CD4-positive, CD25-positive, alpha-beta regulatory T cell (primary cell): ENCODE measurements around the gene SPACA4. TPM values are rescaled to one million over a fixed set of nuclear protein-coding genes. Genes with fewer than 3 reads are reported as not detected.

Source experiments
- ATAC-seq, 2 donors: fragments of 150-1000 bp; cut with Tn5 transposase; one replicate each; pipeline ENCODE4 v1.10.0; 2021; ENCODE audit warnings: low read depth in 2 of 2, moderate number of reproducible peaks in 2 of 2, moderate library complexity in 1 of 2
- DNase-seq, 3 donors: peaks; one replicate each; pipeline versions ENCODE4 v3.0.0 to v3.0.0-alpha.2; 2012 to 2022; ENCODE audit warnings: mixed read lengths in 1 of 3
- H3K27ac ChIP-seq: one replicate; pipeline ENCODE4 v1.7.0; 2013; ENCODE audit warnings: mild to moderate bottlenecking, low read length; ENCODE audit not compliant: insufficient read depth, poor library complexity, severe bottlenecking
- H3K27me3 ChIP-seq: one replicate; pipeline ENCODE4 v1.7.0; 2013; ENCODE audit warnings: low read length; ENCODE audit not compliant: control insufficient read depth, insufficient read depth
- H3K36me3 ChIP-seq: one replicate; pipeline ENCODE4 v1.7.0; 2013; ENCODE audit warnings: mild to moderate bottlenecking, low read length, moderate library complexity; ENCODE audit not compliant: control insufficient read depth, insufficient read depth
- H3K4me1 ChIP-seq: 2 replicates; pipeline ENCODE4 v1.7.0; 2013; ENCODE audit warnings: mild to moderate bottlenecking, low read length; ENCODE audit not compliant: insufficient read depth, control insufficient read depth, poor library complexity, severe bottlenecking
- H3K4me3 ChIP-seq: one replicate; pipeline ENCODE4 v1.7.0; 2013; ENCODE audit warnings: low read depth, mild to moderate bottlenecking, low read length, moderate library complexity
- H3K9me3 ChIP-seq, 2 experiments: 1 replicate in 1 of 2; 2 replicates in 1 of 2; pipeline ENCODE4 v1.7.0; 2013; ENCODE audit warnings: low read length in 2 of 2, mild to moderate bottlenecking in 1 of 2, moderate library complexity in 1 of 2; ENCODE audit not compliant: control insufficient read depth in 2 of 2
- H3K27ac Mint-ChIP-seq, 3 donors: one replicate each; pipeline ENCODE4 v1.8.0; 2020 to 2022; ENCODE audit warnings: mild to moderate bottlenecking in 3 of 3, mixed read lengths in 3 of 3, moderate library complexity in 2 of 3
- H3K27me3 Mint-ChIP-seq: one replicate; pipeline ENCODE4 v1.8.0; 2022; ENCODE audit warnings: mild to moderate bottlenecking, mixed read lengths
- H3K36me3 Mint-ChIP-seq: one replicate; pipeline ENCODE4 v1.8.0; 2020; ENCODE audit warnings: mixed read lengths
- H3K4me1 Mint-ChIP-seq, 4 donors: one replicate each; pipeline ENCODE4 v1.8.0; 2020 to 2022; ENCODE audit warnings: mixed read lengths in 4 of 4, mild to moderate bottlenecking in 1 of 4
- H3K4me3 Mint-ChIP-seq, 4 donors: one replicate each; pipeline ENCODE4 v1.8.0; 2020 to 2022; ENCODE audit warnings: mild to moderate bottlenecking in 4 of 4, mixed read lengths in 4 of 4, moderate library complexity in 3 of 4
- H3K9me3 Mint-ChIP-seq, 7 donors: one replicate each; pipeline ENCODE4 v1.8.0; 2020 to 2022; ENCODE audit warnings: mixed read lengths in 7 of 7, mild to moderate bottlenecking in 3 of 7, moderate library complexity in 2 of 7
- polyA plus RNA-seq, 4 donors: library from polyadenylated mRNA; unstranded; fragments of 300-500 nt; fragmentation: Illumina TruSeq; gene quantifications; one replicate each; pipeline ENCODE4 v1.2.3, GENCODE V29; 2021
- total RNA-seq: library from RNA; stranded (reverse); gene quantifications from one replicate; pipeline ENCODE4 v1.2.3, GENCODE V29; 2022

Gene SPACA4
- total and polyA plus RNA-seq, 5 donors from 2014 or later: 0.25 TPM; not detected in 4

GRCh38 chr19:48617146-48617937, 10.8 kb downstream of the SPACA4 start:
- no peaks in the 10 kb centered on the region for H3K27me3 Mint-ChIP-seq
- Histone ChIP-seq H3K27ac (peak overlapping the region; percentile 86), H3K27me3 (no peaks in the 10 kb centered on the region), H3K36me3 (peaks cover 27% of the 10 kb centered on the region), H3K4me1 (peaks cover 33% of the 10 kb centered on the region), H3K9me3 (no peaks in the 10 kb centered on the region), H3K4me3 (peak overlapping the region; percentile 97)
- ATAC-seq (no peak), DNase-seq (no peak)
- peak overlapping the region; percentile 97 to 100 (median 98) for H3K4me3 Mint-ChIP-seq
- peaks cover 19% of the 10 kb centered on the region for H3K36me3 Mint-ChIP-seq
- H3K27ac Mint-ChIP-seq: peak overlapping the region in 2 of 3 donors; percentile 96 to 97
- H3K4me1 Mint-ChIP-seq: peaks cover 4 to 54% (median 32%) of the 10 kb centered on the region in 4 donors
- no peaks in the 10 kb centered on the region for H3K9me3 Mint-ChIP-seq

- Mint-ChIP-seq H3K27me3 (no peaks in the 10 kb centered on the region), H3K9me3 (no peaks in the 10 kb centered on the region), H3K36me3 (peaks cover 23% of the 10 kb centered on the region), H3K4me3 (peak overlapping the region; percentile 97 to 100 (median 98)), H3K4me1 (peaks cover 4 to 61% (median 35%) of the 10 kb centered on the region in 4 donors), H3K27ac (peak overlapping the region; percentile 96 to 98 (median 97))
- Histone ChIP-seq H3K9me3 (no peaks in the 10 kb centered on the region), H3K4me1 (peaks cover 37% of the 10 kb centered on the region), H3K4me3 (peak overlapping the region; percentile 97), H3K27ac (peak overlapping the region; percentile 86), H3K36me3 (peaks cover 27% of the 10 kb centered on the region), H3K27me3 (no peaks in the 10 kb centered on the region)
- DNase-seq: no peak
- ATAC-seq: no peak
These were observed 11.9 kb downstream of the SPACA4 start for GRCh38 chr19:48618278-48618915.

GRCh38 chr19:48618916-48619691, 12.6 kb downstream of the SPACA4 start, which contains the start of the genes RPL18 and SPHK2:
RPL18 (minus strand) TSS chr19:48619178; CDS start chr19:48619143, 35 bp downstream.
SPHK2 (plus strand) TSS chr19:48619506; CDS start chr19:48620515, 1,009 bp downstream.
- no peaks in the 10 kb centered on the region for H3K9me3 Mint-ChIP-seq
- DNase-seq (peak; percentile 90 to 99 (median 95)), ATAC-seq (peak; percentile 81 to 84)
- peaks cover 7 to 68% (median 39%) of the 10 kb centered on the region in 4 donors for H3K4me1 Mint-ChIP-seq
- Histone ChIP-seq H3K27me3 (no peaks in the 10 kb centered on the region), H3K27ac (peak within 1 kb of the TSS; percentile 86), H3K4me1 (peaks cover 44% of the 10 kb centered on the region), H3K36me3 (peaks cover 27% of the 10 kb centered on the region), H3K9me3 (no peaks in the 10 kb centered on the region), H3K4me3 (peak within 1 kb of the TSS; percentile 97)
- H3K27ac Mint-ChIP-seq: peak within 1 kb of the TSS; percentile 96 to 98 (median 97)
- no peaks in the 10 kb centered on the region for H3K27me3 Mint-ChIP-seq
- H3K36me3 Mint-ChIP-seq: peaks cover 21% of the 10 kb centered on the region
- H3K4me3 Mint-ChIP-seq: peak within 1 kb of the TSS; percentile 97 to 100 (median 98)

GRCh38 chr19:48619692-48620585, 13.4 kb downstream of the SPACA4 start:
- H3K36me3 Mint-ChIP-seq: peaks cover 18% of the 10 kb centered on the region
- no peaks in the 10 kb centered on the region for H3K27me3 Mint-ChIP-seq
- H3K9me3 Mint-ChIP-seq: no peaks in the 10 kb centered on the region
- DNase-seq: no peak
- H3K9me3 ChIP-seq: no peaks in the 10 kb centered on the region
- no peaks in the 10 kb centered on the region for H3K27me3 ChIP-seq
- peaks cover 7 to 73% (median 40%) of the 10 kb centered on the region in 4 donors for H3K4me1 Mint-ChIP-seq
- H3K4me3 Mint-ChIP-seq: peak overlapping the region; percentile 97 to 100 (median 98)
- peak overlapping the region; percentile 74 for H3K4me3 ChIP-seq
- H3K4me1 ChIP-seq: peaks cover 47% of the 10 kb centered on the region
- peaks cover 26% of the 10 kb centered on the region for H3K36me3 ChIP-seq
- peak overlapping the region; percentile 86 for H3K27ac ChIP-seq
- peak overlapping the region; percentile 96 to 98 (median 97) for H3K27ac Mint-ChIP-seq
- no peak for ATAC-seq

- no peaks in the 10 kb centered on the region for H3K36me3 ChIP-seq
- peaks cover 22% of the 10 kb centered on the region for H3K4me1 ChIP-seq
- no peaks in the 10 kb centered on the region for H3K9me3 Mint-ChIP-seq
- H3K36me3 Mint-ChIP-seq: peaks cover 11% of the 10 kb centered on the region
- H3K9me3 ChIP-seq: no peaks in the 10 kb centered on the region
- DNase-seq: no peak
- H3K27ac Mint-ChIP-seq: peak overlapping the region; percentile 85 to 93 (median 85)
- H3K4me1 Mint-ChIP-seq: peaks cover 7 to 51% (median 32%) of the 10 kb centered on the region in 4 donors
- peak overlapping the region; percentile 63 for H3K4me3 ChIP-seq
- no peak for ATAC-seq
- peak overlapping the region; percentile 78 to 91 (median 85) for H3K4me3 Mint-ChIP-seq
- no peaks in the 10 kb centered on the region for H3K27me3 ChIP-seq
- H3K27ac ChIP-seq: peak overlapping the region; percentile 70
- H3K27me3 Mint-ChIP-seq: no peaks in the 10 kb centered on the region
These were observed 17.1 kb downstream of the SPACA4 start for GRCh38 chr19:48623556-48624066.

GRCh38 chr19:48624067-48624594, 17.6 kb downstream of the SPACA4 start:
- H3K9me3 Mint-ChIP-seq: no peaks in the 10 kb centered on the region
- H3K27ac Mint-ChIP-seq: peak overlapping the region; percentile 85 to 93 (median 85)
- peak overlapping the region; percentile 78 to 91 (median 85) for H3K4me3 Mint-ChIP-seq
- ATAC-seq: peak; percentile 76 to 77
- no peaks in the 10 kb centered on the region for H3K27me3 ChIP-seq
- H3K36me3 ChIP-seq: no peaks in the 10 kb centered on the region
- H3K36me3 Mint-ChIP-seq: peaks cover 11% of the 10 kb centered on the region
- H3K4me3 ChIP-seq: peak overlapping the region; percentile 63
- peaks cover 22% of the 10 kb centered on the region for H3K4me1 ChIP-seq
- DNase-seq: peak; percentile 88 to 99 (median 88)
- no peaks in the 10 kb centered on the region for H3K27me3 Mint-ChIP-seq
- H3K27ac ChIP-seq: peak overlapping the region; percentile 70
- no peaks in the 10 kb centered on the region for H3K9me3 ChIP-seq
- H3K4me1 Mint-ChIP-seq: peaks cover 6 to 45% (median 30%) of the 10 kb centered on the region in 4 donors
